Measurements from ENCODE around the gene TSHR.

DNA sequence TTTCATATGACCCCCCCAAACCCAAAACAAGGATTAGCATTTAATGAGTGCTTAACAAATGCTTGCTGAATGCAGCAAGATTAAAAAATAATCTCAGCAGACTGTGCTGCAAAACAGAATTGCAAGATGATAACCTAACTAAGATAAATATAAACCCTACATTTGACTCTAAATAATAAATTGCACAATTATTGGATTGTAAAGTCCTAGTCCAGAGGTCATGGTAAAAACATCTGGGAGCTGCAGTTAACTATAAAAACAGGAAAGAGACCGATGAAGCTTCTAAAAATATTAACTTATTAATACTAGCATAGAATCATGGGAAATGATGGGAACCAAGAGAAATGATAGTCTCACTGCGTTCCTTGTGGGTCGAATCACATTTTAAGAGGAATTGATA, 37.2 kb downstream of the TSHR start:
- TF ChIP-seq CREB1 (CRISPR knock-in tag; IDR thresholded peaks at IDR 0.05) (no peak), IRF2 (CRISPR knock-in tag; IDR thresholded peaks at IDR 0.05; ENCODE audit: borderline replicate concordance, low read depth) (no peak), PRDM15 (CRISPR knock-in tag; IDR thresholded peaks at IDR 0.05) (no peak), NR3C1 (CRISPR knock-in tag; conservative IDR thresholded peaks at IDR 0.05; ENCODE audit: low read depth) (no peak), SMAD3 (CRISPR knock-in tag; IDR thresholded peaks at IDR 0.05; ENCODE audit: borderline replicate concordance) (no peak), NFYB (CRISPR knock-in tag; conservative IDR thresholded peaks at IDR 0.05; ENCODE audit: low read depth) (no peak), ZBTB43 (CRISPR knock-in tag; IDR thresholded peaks at IDR 0.05) (no peak), ATF2 (CRISPR knock-in tag; IDR thresholded peaks at IDR 0.05; ENCODE audit: borderline replicate concordance, low read depth) (no peak), ATF1 (CRISPR knock-in tag; IDR thresholded peaks at IDR 0.05) (no peak), MXD4 (CRISPR knock-in tag; IDR thresholded peaks at IDR 0.05; ENCODE audit: borderline replicate concordance) (no peak)
- TF ChIP-seq, protein P1, sequence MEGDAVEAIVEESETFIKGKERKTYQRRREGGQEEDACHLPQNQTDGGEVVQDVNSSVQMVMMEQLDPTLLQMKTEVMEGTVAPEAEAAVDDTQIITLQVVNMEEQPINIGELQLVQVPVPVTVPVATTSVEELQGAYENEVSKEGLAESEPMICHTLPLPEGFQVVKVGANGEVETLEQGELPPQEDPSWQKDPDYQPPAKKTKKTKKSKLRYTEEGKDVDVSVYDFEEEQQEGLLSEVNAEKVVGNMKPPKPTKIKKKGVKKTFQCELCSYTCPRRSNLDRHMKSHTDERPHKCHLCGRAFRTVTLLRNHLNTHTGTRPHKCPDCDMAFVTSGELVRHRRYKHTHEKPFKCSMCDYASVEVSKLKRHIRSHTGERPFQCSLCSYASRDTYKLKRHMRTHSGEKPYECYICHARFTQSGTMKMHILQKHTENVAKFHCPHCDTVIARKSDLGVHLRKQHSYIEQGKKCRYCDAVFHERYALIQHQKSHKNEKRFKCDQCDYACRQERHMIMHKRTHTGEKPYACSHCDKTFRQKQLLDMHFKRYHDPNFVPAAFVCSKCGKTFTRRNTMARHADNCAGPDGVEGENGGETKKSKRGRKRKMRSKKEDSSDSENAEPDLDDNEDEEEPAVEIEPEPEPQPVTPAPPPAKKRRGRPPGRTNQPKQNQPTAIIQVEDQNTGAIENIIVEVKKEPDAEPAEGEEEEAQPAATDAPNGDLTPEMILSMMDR (IDR thresholded peaks at IDR 0.05): no peak
- TF ChIP-seq, protein P2, sequence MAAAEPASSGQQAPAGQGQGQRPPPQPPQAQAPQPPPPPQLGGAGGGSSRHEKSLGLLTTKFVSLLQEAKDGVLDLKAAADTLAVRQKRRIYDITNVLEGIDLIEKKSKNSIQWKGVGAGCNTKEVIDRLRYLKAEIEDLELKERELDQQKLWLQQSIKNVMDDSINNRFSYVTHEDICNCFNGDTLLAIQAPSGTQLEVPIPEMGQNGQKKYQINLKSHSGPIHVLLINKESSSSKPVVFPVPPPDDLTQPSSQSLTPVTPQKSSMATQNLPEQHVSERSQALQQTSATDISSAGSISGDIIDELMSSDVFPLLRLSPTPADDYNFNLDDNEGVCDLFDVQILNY (CRISPR knock-in tag; IDR thresholded peaks at IDR 0.05): no peak
- TF ChIP-seq, protein P3, sequence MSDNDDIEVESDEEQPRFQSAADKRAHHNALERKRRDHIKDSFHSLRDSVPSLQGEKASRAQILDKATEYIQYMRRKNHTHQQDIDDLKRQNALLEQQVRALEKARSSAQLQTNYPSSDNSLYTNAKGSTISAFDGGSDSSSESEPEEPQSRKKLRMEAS (CRISPR knock-in tag; IDR thresholded peaks at IDR 0.05): no peak
- TF ChIP-seq, protein P4, sequence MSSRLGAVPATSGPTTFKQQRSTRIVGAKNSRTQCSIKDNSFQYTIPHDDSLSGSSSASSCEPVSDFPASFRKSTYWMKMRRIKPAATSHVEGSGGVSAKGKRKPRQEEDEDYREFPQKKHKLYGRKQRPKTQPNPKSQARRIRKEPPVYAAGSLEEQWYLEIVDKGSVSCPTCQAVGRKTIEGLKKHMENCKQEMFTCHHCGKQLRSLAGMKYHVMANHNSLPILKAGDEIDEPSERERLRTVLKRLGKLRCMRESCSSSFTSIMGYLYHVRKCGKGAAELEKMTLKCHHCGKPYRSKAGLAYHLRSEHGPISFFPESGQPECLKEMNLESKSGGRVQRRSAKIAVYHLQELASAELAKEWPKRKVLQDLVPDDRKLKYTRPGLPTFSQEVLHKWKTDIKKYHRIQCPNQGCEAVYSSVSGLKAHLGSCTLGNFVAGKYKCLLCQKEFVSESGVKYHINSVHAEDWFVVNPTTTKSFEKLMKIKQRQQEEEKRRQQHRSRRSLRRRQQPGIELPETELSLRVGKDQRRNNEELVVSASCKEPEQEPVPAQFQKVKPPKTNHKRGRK (CRISPR knock-in tag; IDR thresholded peaks at IDR 0.05; ENCODE audit: borderline replicate concordance): no peak
